GM21381 (cell line): ENCODE results near the gene ADARB2.
A peak's percentile ranks its signal among the peaks of the same experiment; 100 is the strongest.
"Not testable (repeated sequence)": the region's sequence is repeated elsewhere in the genome, so short reads cannot be mapped to it uniquely, and the experiment has no call there.

Source experiments
- ATAC-seq: cut with Tn5 transposase; IDR thresholded peaks from one replicate; pipeline ENCODE4 v1.9.1; 2021; ENCODE audit warnings: mild to moderate bottlenecking, moderate library complexity; ENCODE audit not compliant: unreplicated experiment

ADARB2 gene

GRCh38 chr10:1737222-1738061 is at the start of gene ADARB2:
TSS of gene ADARB2 (minus strand) at chr10:1737525.
- ATAC-seq: peak; percentile 63

- no peak for ATAC-seq
Observed at GRCh38 chr10:1785835-1786234, 48.5 kb upstream of the ADARB2 start.

GRCh38 chr10:1782841-1783240 is 45.5 kb upstream of the ADARB2 start:
- ATAC-seq: no peak

GRCh38 chr10:1779796-1780195 is 42.5 kb upstream of the ADARB2 start:
- ATAC-seq: no peak

- no peak for ATAC-seq
Observed at GRCh38 chr10:1778375-1778969, 41.1 kb upstream of the ADARB2 start.

GRCh38 chr10:1776127-1776662 is 38.9 kb upstream of the ADARB2 start:
- no peak for ATAC-seq

- ATAC-seq: no peak
Observed at GRCh38 chr10:1774796-1775195, 37.5 kb upstream of the ADARB2 start.

GRCh38 chr10:1773204-1773603 is 35.9 kb upstream of the ADARB2 start:
- ATAC-seq: not testable (repeated sequence)

GRCh38 chr10:1766049-1766448 is 28.7 kb upstream of the ADARB2 start:
- no peak for ATAC-seq

GRCh38 chr10:1762076-1762475 is 24.8 kb upstream of the ADARB2 start:
- ATAC-seq: no peak

- no peak for ATAC-seq
Observed at GRCh38 chr10:1754506-1755153, 17.3 kb upstream of the ADARB2 start.

GRCh38 chr10:1752153-1752552 is 14.8 kb upstream of the ADARB2 start:
- ATAC-seq: no peak

- no peak for ATAC-seq
Observed at GRCh38 chr10:1747590-1748157, 10.3 kb upstream of the ADARB2 start.

- ATAC-seq: no peak
Observed at GRCh38 chr10:1746796-1747195, 9.5 kb upstream of the ADARB2 start.

- ATAC-seq: no peak
Observed at GRCh38 chr10:1745780-1746456, 8.6 kb upstream of the ADARB2 start.

GRCh38 chr10:1744524-1744923 is 7.2 kb upstream of the ADARB2 start:
- no peak for ATAC-seq

GRCh38 chr10:1743141-1743540 is 5.8 kb upstream of the ADARB2 start:
- no peak for ATAC-seq

- ATAC-seq: no peak
Observed at GRCh38 chr10:1741450-1741849, 4.1 kb upstream of the ADARB2 start.

GRCh38 chr10:1739751-1740150 is 2.4 kb upstream of the ADARB2 start:
- ATAC-seq: no peak

- no peak for ATAC-seq
Observed at GRCh38 chr10:1738950-1739349, 1.6 kb upstream of the ADARB2 start.

- no peak for ATAC-seq
Observed at GRCh38 chr10:1736972-1737221, 428 bp downstream of the ADARB2 start.
